Natural killer cell (primary cell): ENCODE measurements around the gene NDNF. TPM values are rescaled to one million over a fixed set of nuclear protein-coding genes. Genes with fewer than 3 reads are reported as not detected.

Experiments
- ATAC-seq, 3 donors: fragments of 150-1000 bp in 2 of 3; fragments of 200-7000 bp in 1 of 3; cut with Tn5 transposase; 1 replicate in 1 of 3; 2 replicates in 2 of 3; pipeline ENCODE4 v1.10.0; 2021; ENCODE audit warnings: mild to moderate bottlenecking in 2 of 3, moderate library complexity in 2 of 3
- DNase-seq, 2 donors: peaks; one replicate each; pipeline versions ENCODE4 v3.0.0 to v3.0.0-alpha.2; 2013 to 2021; ENCODE audit warnings: mixed read lengths in 1 of 2
- H3K27ac ChIP-seq: one replicate; pipeline ENCODE4 v1.5.1; 2013; ENCODE audit warnings: mild to moderate bottlenecking, low read length
- H3K27me3 ChIP-seq: one replicate; pipeline ENCODE4 v1.6.1; 2013; ENCODE audit warnings: low read length; ENCODE audit not compliant: control insufficient read depth, insufficient read depth
- H3K36me3 ChIP-seq: one replicate; pipeline ENCODE4 v1.6.1; 2013; ENCODE audit warnings: low read length; ENCODE audit not compliant: control insufficient read depth, insufficient read depth
- H3K4me1 ChIP-seq: one replicate; pipeline ENCODE4 v1.6.1; 2013; ENCODE audit warnings: low read length; ENCODE audit not compliant: control insufficient read depth, insufficient read depth
- H3K4me3 ChIP-seq: one replicate; pipeline ENCODE4 v1.5.1; 2013; ENCODE audit warnings: low read length
- H3K9me3 ChIP-seq: one replicate; pipeline ENCODE4 v1.6.1; 2013; ENCODE audit warnings: low read length; ENCODE audit not compliant: control insufficient read depth, insufficient read depth
- H3K27ac Mint-ChIP-seq, 2 donors: one replicate each; pipeline ENCODE4 v1.8.0; 2022; ENCODE audit warnings: mild to moderate bottlenecking in 2 of 2, mixed read lengths in 2 of 2, moderate library complexity in 1 of 2
- H3K27me3 Mint-ChIP-seq, 2 donors: one replicate each; pipeline ENCODE4 v1.8.0; 2022; ENCODE audit warnings: low read depth in 2 of 2, mixed read lengths in 2 of 2
- H3K36me3 Mint-ChIP-seq: one replicate; pipeline ENCODE4 v1.8.0; 2022; ENCODE audit warnings: mixed read lengths
- H3K4me1 Mint-ChIP-seq, 2 donors: one replicate each; pipeline ENCODE4 v1.8.0; 2022; ENCODE audit warnings: mixed read lengths in 2 of 2
- H3K4me3 Mint-ChIP-seq: one replicate; pipeline ENCODE4 v1.8.0; 2022; ENCODE audit warnings: mild to moderate bottlenecking, moderate library complexity, mixed read lengths
- H3K9me3 Mint-ChIP-seq, 2 donors: one replicate each; pipeline ENCODE4 v1.8.0; 2022; ENCODE audit warnings: mixed read lengths in 2 of 2
- WGBS: methylation state at CpG from one replicate; pipeline ENCODE4 v1.1.7; 2013; ENCODE audit warnings: missing lambda C conversion rate; ENCODE audit not compliant: insufficient coverage; 5-methylcytosine and 5-hydroxymethylcytosine counted together
- intact Hi-C: fragments of 100-400 bp; cut with micrococcal nuclease; formaldehyde crosslinking; loops from one replicate; pipeline ENCODE4 v1.14.2; 2022
- total RNA-seq, 4 donors: library from RNA; stranded (reverse); fragments of 120-200 nt in 1 of 4; gene quantifications; one replicate each; pipeline versions ENCODE4 v1.2.3 to v1.2.4, GENCODE V29; 2013 to 2022
- TF ChIP-seq, protein P1 (sequence below): fragments of 200-600 bp; IDR thresholded peaks from one replicate; pipeline ENCODE4 v1.8.0; 2022; ENCODE audit warnings: antibody characterized with exemption

The NDNF gene
- total RNA-seq, 3 donors from 2014 or later (not counting 1 experiment from before 2014, with no cell fraction given), result not detected

DNA sequence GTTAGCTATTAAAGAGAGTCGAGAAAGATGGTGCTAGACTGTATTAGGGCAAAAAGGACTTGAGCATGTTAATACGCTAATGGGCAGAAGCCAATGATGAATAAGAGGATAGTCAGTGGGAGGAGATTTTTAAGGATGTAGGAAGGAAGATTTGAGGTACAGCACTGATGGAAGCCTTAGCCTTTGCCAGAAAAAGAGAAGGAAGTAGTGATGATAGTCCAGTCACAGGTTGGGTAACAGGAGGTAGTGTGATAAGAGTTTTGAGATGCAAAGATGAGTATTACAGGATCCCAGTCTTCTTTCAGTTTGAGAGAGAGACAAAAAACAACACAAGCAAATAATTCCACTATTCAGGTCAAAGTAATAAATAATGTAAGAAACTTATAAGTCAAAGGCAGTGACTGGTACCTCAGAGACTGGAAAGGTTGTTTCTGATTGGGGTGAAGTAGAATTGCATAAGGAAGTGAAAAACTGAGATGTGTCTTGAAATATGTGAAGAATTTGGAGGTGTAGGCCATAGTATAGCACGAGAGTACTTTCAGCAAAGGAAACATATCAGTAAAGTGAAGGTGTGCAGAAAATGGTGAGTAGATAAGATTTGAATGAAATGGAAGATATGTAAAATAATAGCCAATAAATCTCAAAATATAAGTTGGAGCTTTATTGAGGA lies 22.1 kb upstream of the NDNF start:
- ATAC-seq, result peak in 1 of 3 donors; percentile 52
- intact Hi-C loops, result no loop called here
- Mint-ChIP-seq H3K4me3 (no peak overlapping the region), H3K4me1 (peaks cover 4% of the 10 kb centered on the region in 2 donors), H3K27me3 (no peaks in the 10 kb centered on the region), H3K27ac (no peak overlapping the region), H3K36me3 (no peaks in the 10 kb centered on the region), H3K9me3 (no peaks in the 10 kb centered on the region)
- no peak overlapping the region for H3K27ac ChIP-seq
- 85% methylated on average over 3 of the region's 3 CpGs for WGBS
- H3K27me3 ChIP-seq, result no peaks in the 10 kb centered on the region
- H3K4me3 ChIP-seq, result no peak overlapping the region
- peaks cover 2% of the 10 kb centered on the region for H3K4me1 ChIP-seq
- H3K9me3 ChIP-seq, result no peaks in the 10 kb centered on the region
- no peaks in the 10 kb centered on the region for H3K36me3 ChIP-seq
- no peak for DNase-seq
- TF ChIP-seq, protein P1, sequence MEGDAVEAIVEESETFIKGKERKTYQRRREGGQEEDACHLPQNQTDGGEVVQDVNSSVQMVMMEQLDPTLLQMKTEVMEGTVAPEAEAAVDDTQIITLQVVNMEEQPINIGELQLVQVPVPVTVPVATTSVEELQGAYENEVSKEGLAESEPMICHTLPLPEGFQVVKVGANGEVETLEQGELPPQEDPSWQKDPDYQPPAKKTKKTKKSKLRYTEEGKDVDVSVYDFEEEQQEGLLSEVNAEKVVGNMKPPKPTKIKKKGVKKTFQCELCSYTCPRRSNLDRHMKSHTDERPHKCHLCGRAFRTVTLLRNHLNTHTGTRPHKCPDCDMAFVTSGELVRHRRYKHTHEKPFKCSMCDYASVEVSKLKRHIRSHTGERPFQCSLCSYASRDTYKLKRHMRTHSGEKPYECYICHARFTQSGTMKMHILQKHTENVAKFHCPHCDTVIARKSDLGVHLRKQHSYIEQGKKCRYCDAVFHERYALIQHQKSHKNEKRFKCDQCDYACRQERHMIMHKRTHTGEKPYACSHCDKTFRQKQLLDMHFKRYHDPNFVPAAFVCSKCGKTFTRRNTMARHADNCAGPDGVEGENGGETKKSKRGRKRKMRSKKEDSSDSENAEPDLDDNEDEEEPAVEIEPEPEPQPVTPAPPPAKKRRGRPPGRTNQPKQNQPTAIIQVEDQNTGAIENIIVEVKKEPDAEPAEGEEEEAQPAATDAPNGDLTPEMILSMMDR, result no peak

DNA sequence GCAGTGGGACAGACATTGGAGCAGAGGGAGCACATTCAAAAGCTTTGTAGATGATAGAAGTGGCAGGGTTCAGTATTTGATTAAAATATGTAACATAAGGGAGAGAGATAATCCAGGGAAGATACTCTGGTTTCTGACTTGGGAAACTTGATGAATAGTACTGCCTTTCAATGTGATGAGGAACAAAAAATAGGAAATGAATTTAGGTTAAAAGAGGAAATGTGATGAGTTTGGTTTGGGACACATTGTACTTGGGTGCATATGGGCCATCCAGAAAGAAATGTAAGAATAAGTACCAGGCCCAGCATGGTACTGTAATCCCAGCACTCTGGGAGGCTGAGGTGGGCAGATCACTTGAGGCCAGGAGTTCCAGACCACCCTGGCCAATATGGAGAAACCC lies 20.9 kb upstream of the NDNF start:
- peaks cover 3% of the 10 kb centered on the region for H3K4me1 ChIP-seq
- DNase-seq (no peak), ATAC-seq (no peak)
- no peaks in the 10 kb centered on the region for H3K27me3 ChIP-seq
- Mint-ChIP-seq H3K4me1 (peaks cover 5% of the 10 kb centered on the region in 2 donors), H3K9me3 (no peaks in the 10 kb centered on the region), H3K4me3 (no peak overlapping the region), H3K27ac (no peak overlapping the region), H3K27me3 (no peaks in the 10 kb centered on the region), H3K36me3 (no peaks in the 10 kb centered on the region)
- no peaks in the 10 kb centered on the region for H3K36me3 ChIP-seq
- H3K4me3 ChIP-seq, result no peak overlapping the region
- intact Hi-C loops, result no loop called here
- H3K27ac ChIP-seq, result no peak overlapping the region
- TF ChIP-seq, protein P1, result no peak
- no peaks in the 10 kb centered on the region for H3K9me3 ChIP-seq

DNA sequence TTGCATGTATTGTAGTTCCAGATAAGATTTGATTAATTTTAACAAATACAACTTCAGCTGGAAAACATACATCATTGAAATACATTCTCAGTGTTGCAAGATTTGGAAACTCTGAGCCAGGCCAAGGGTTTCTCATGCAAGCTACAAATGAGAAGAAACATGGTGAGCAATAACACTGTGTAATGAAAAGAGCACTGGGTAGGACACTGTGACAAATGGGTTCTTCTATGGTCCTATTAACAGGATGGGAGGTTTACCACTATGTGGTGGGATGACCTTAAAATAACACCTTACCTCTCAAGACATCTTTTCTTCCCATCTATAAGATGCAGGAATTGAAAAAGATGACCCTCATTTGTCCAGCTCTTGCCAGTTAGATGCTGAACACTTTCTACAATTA lies 19.6 kb upstream of the NDNF start:
- H3K36me3 ChIP-seq, result no peaks in the 10 kb centered on the region
- Mint-ChIP-seq H3K36me3 (no peaks in the 10 kb centered on the region), H3K9me3 (no peaks in the 10 kb centered on the region), H3K4me3 (no peak overlapping the region), H3K27ac (no peak overlapping the region), H3K27me3 (no peaks in the 10 kb centered on the region), H3K4me1 (peaks cover 5% of the 10 kb centered on the region in 2 donors)
- intact Hi-C loops, result no loop called here
- no peaks in the 10 kb centered on the region for H3K9me3 ChIP-seq
- ATAC-seq (no peak), DNase-seq (no peak)
- no peak overlapping the region for H3K4me3 ChIP-seq
- TF ChIP-seq, protein P1, result no peak
- peaks cover 3% of the 10 kb centered on the region for H3K4me1 ChIP-seq
- no peak overlapping the region for H3K27ac ChIP-seq
- H3K27me3 ChIP-seq, result no peaks in the 10 kb centered on the region

DNA sequence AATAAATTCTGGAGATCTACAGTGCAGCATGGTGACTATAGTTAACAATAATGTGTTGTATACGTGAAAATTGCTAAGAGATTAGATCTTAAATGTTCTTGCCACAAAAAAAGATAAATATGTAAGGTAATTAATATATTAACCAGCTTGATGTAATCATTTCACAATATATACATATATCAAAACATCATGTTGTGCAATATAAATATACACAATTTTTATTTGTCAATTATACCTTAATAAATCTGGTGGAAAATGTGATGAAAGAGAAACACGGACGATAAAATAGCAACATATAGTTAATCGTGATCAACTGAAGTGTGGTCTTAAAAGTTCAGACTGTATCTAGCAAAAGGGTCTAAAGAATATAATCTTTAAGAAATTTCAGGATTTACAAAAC lies 16.5 kb upstream of the NDNF start:
- Histone ChIP-seq H3K27ac (no peak overlapping the region), H3K9me3 (no peaks in the 10 kb centered on the region), H3K36me3 (no peaks in the 10 kb centered on the region), H3K4me3 (no peak overlapping the region), H3K4me1 (peaks cover 3% of the 10 kb centered on the region), H3K27me3 (peaks cover 8% of the 10 kb centered on the region)
- ATAC-seq (no peak), DNase-seq (no peak)
- TF ChIP-seq, protein P1, result no peak
- H3K4me1 Mint-ChIP-seq, result peaks cover 5% of the 10 kb centered on the region in 2 donors
- no peaks in the 10 kb centered on the region for H3K9me3 Mint-ChIP-seq
- H3K27me3 Mint-ChIP-seq, result peaks cover 8 to 25% of the 10 kb centered on the region in 2 donors
- no CpG with 5 or more reads among the region's 4 CpGs for WGBS
- intact Hi-C loops, result no loop called here
- H3K4me3 Mint-ChIP-seq, result no peak overlapping the region
- no peak overlapping the region for H3K27ac Mint-ChIP-seq
- H3K36me3 Mint-ChIP-seq, result no peaks in the 10 kb centered on the region
